Head of caudate nucleus (tissue), 42 donors: ENCODE measurements around the gene SH2D3A.

Experiments used
- DNase-seq, 42 donors: peaks; one replicate each; pipeline versions ENCODE4 v3.0.0 to v3.0.0-alpha.2; 2020 to 2021; ENCODE audit warnings: mixed read lengths in 7 of 42
- intact Hi-C: fragments of 100-400 bp; cut with DNase I; formaldehyde crosslinking; loops from one replicate; pipeline ENCODE4 v1.15.0; 2022

SH2D3A gene

GRCh38 chr19:6730941-6731670 lies 36.1 kb downstream of the SH2D3A start:
- intact Hi-C loops: loop anchor here (10.0 kb wide), 1 partner anchor 196 kb away; the partner anchor contains the start of gene TNFSF9

DNA sequence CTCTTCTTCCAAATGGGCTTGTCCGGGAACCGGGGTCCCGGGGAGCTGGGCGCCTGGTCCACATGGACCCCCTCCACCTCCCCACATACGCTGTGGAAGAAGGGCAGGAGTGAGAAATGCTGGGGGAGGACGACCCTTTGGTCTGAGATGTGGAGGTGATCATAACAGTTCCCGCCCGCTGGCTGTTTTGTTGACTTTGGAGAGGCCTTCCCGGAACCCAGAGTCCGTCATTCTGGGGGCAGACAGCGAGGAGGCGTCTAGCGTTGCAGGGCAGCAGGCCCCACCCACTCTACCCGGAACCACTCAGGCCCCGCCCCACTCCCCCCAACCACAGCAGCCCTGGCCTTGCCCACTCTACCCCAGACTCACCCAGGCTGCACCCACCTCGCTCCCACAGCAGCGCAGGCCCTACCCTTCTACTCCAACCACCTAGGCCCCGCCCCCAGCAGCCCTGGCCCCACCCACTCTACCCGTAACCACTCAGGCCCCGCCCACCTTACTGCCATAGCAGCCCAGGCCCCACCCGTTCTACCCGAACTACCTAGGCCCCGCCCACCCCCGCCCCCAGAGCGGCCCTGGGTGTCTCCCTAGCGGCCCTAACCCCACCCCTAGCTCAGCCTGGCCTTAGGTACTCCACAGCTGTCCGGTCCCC lies 37.0 kb downstream of the SH2D3A start:
- intact Hi-C loops: loop anchor here (10.0 kb wide), 1 partner anchor 195 kb away; the partner anchor contains the start of gene TNFSF9
- peak in 41 of 42 donors; percentile 31 to 86 (median 66) for DNase-seq

More at GRCh38 chr19:6730941-6731670, 36.1 kb downstream of the SH2D3A start:
- no peak for DNase-seq

DNA sequence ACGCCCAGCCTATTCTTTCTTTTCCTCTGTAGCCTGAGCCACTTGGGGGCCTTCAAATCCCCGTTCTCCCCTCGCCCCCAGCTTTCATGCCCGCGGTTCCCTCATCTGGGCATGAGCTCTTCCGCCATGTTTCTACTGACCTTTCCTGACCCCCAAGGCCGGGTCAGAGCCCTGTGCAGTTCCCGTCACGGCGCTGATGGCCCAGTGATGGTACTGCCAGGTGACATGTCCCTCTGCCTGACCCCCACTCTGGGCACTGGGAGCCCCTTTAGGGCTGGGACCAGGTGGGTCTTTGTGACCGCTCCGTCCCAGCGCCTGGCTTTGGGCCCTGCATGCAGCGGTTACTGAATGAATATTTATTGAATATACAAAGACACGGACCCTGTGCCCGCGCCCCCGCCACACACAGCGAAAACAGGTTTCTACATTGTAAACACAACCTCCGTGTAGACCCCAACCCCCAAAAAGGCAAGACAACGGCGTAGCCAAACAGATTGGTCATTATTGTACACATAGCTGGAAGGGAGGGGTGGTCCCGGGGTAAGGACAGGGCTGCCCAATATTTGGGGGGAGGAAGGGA lies 37.6 kb downstream of the SH2D3A start:
- intact Hi-C loops: loop anchor here (10.0 kb wide), 1 partner anchor 195 kb away; the partner anchor contains the start of gene TNFSF9
- DNase-seq: no peak

- intact Hi-C loops: no loop called here
- peak in 24 of 42 donors; percentile 13 to 63 (median 38) for DNase-seq
Measured at GRCh38 chr19:6728346-6728745, 38.9 kb downstream of the SH2D3A start.

GRCh38 chr19:6725513-6726231 lies 41.6 kb downstream of the SH2D3A start:
- intact Hi-C loops: no loop called here
- DNase-seq: no peak

DNA sequence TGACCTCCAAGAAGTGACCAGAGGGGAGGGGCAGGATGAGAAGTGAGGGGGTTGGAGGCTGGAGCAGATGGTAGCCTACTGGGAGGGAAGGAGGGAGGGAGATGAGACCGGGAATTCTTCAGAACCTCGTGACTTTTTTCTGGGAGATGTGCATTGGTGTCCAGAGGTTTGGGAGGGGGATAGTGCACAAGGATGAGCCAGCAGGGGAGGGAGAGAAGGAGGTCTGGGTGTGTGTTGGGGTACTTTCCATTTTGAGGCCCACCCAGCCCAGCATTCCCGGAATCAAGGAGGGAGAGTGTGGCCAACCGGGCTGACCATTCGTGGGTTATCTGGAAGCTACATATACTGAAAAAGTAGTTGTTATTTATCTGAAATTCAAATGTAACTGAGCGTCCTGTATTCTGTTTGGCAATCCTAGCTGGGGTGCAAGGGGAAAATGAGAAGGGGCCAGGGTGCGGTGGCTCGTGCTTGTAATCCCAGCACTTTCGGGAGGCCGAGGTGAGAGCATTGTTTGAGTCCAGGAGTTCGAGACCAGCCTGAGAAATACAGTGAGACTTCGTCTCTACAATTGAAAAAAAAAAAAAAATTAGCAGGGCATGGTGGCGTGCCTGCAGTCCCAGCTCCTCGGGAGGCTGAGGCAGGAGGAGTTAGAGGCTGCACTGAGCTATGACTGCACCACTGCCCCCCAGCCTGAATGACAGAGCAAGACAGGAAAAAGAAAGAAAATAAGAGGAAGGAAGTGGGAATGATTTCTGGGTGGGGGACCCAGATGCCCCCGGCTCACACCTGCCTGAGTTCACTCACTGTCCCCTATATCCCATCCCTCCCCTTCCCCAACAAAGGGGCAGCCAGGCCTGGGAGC lies 42.4 kb downstream of the SH2D3A start:
- no peak for DNase-seq
- intact Hi-C loops: no loop called here

- DNase-seq: peak in 6 of 42 donors; percentile 23 to 48 (median 31)
- intact Hi-C loops: no loop called here
Measured at GRCh38 chr19:6723738-6724137, 43.5 kb downstream of the SH2D3A start.

GRCh38 chr19:6723108-6723618 lies 44.1 kb downstream of the SH2D3A start:
- intact Hi-C loops: no loop called here
- peak in 38 of 42 donors; percentile 26 to 86 (median 60) for DNase-seq

DNA sequence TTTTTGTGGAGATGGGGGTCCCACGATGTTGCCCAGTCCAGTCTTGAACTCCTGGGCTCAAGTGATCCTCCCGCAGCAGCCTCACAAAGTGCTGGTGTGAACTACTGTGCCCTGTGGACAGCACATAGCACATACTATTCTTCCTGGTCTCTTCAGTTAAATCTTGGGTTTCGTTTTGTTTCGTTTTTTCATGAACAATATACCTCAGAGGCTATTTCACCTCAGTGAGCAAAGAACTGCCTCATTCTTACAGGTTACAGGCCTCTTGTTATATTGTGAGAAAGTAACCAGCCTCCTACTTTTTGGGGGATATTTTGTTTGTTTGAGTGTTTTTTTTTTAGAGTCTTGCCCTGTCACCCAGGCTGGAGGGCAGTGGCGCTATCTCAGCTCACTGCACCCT lies 45.5 kb downstream of the SH2D3A start:
- DNase-seq: no peak
- intact Hi-C loops: no loop called here

- no peak for DNase-seq
- intact Hi-C loops: no loop called here
Measured at GRCh38 chr19:6721138-6721474, 46.1 kb downstream of the SH2D3A start.

DNA sequence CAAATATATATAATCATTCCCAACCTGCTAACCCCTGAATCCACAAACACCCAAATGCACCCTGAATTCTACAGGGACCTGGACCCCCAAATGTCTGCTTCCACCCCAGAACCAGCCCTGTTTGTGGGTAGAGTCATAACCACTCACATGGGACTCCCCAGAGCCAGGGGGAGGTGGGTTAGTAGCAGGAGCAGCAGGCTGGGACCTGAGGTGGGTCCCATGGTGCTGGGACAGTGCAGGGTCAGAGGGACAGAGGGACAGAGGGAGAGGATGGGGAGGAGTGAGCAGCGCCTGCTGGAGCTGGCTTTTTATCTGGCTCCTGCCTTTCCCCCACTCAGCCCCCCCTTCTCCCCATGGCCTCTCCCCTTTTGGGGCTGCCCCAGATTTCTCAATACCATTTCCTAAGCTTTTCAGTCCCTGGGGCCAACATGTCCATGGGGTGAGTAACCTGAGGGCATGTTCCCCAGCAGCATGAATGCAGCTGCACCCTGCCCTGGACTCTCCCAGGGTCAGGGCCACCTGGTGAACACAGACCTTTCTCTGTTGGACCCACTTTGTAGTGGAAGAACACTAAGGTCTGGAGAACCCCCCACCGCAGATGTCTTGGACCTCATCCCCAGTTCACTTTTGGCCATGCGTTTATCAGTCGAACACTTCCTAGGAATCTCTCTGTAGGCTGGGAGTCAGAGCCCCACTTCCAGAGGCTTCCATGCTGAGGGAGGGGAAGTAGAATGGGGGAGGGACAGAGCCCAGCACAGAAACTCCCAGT lies 46.7 kb downstream of the SH2D3A start, which contains the start of gene C3:
Gene C3 (minus strand): TSS at position 282 of the 769 bp plus-strand sequence. CDS start 61 bp downstream, at position 221.
- intact Hi-C loops: no loop called here
- DNase-seq: peak in 26 of 42 donors; percentile 14 to 80 (median 47)

DNA sequence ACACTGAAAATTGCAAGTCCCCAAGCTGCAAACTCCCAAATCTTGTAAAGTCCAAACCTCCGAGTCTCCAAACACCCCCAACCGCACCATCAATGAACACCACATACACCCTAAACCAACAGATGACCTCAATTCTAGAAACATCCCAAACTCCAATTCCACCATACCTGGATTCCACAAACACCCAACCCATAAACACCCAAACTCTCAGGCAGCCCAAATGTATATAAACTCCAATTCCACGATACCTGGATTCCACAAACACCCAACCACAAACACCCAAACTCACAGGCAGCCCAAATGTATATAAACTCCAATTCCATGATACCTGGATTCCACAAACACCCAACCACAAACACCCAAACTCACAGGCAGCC lies 47.3 kb downstream of the SH2D3A start:
- intact Hi-C loops: no loop called here

DNA sequence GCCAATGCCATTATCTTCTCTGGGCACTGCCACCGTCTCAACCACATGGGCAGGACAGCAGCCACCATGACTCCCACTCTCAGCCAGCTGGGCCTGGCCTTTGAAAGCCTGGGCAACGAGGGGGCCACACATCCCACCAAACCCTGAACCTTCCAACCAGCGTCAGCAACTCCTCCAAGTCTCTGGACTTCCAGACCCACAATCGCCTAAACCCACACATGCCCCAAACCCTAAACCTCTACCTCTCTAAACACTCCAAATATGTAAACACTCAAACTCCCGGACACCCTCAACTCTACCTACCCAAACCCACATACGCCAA lies 47.7 kb downstream of the SH2D3A start:
- DNase-seq: peak in 6 of 42 donors; percentile 20 to 61 (median 46)
- intact Hi-C loops: no loop called here

More for the DNA sequence above, 47.3 kb downstream of the SH2D3A start:
- DNase-seq: no peak

- peak in 33 of 42 donors; percentile 28 to 75 (median 51) for DNase-seq
- intact Hi-C loops: no loop called here
Measured at GRCh38 chr19:6718741-6719539, 48.3 kb downstream of the SH2D3A start.

GRCh38 chr19:6718111-6718740 lies 49.0 kb downstream of the SH2D3A start:
- intact Hi-C loops: no loop called here
- no peak for DNase-seq

DNA sequence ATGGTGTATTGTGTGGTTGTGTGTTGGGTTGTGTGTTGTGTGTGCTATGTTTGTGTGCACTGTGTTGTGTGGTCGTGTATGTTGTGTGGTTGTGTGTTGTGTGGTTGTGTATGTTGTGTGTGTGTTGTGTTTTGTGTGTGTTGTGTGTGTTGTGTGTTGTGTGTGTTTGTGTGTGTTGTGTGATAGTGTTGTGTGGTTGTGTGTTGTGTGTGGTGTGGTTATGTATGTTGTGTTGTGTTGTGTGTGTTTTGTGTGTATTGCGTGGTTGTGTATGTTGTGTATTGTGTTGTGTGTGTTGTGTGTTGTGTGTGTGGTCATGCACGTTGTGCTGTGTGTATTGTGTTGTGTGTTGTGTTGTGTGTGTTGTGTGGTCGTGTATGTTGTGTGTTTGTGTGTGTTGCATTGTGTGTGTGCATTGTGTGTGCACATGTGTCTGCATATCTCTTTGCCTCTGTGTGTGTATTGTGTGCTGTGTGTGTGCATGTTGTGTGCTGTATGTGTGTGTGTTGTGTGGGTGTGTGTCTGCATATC lies 49.7 kb downstream of the SH2D3A start:
- DNase-seq: no peak
- intact Hi-C loops: no loop called here
